ENCODE measurements around the gene PRRX2.
"Not testable (repeated sequence)": the region's sequence is repeated elsewhere in the genome, so short reads cannot be mapped to it uniquely, and the experiment has no call there.

PRRX2 gene

GRCh38 chr9:129756191-129756590, 90.7 kb downstream of the PRRX2 start:
- DNase-seq (ENCODE audit: low read depth in 3 of 3, low spot score in 1 of 3), result no peak

- no peak for DNase-seq (ENCODE audit: low read depth in 3 of 3, low spot score in 1 of 3)
Measured at GRCh38 chr9:129757045-129757444, 91.6 kb downstream of the PRRX2 start.

GRCh38 chr9:129759319-129759718, 93.9 kb downstream of the PRRX2 start:
- no peak for DNase-seq (ENCODE audit: low read depth in 3 of 3, low spot score in 1 of 3)

GRCh38 chr9:129759804-129760502, 94.5 kb downstream of the PRRX2 start:
- no peak for DNase-seq (ENCODE audit: low read depth in 3 of 3, low spot score in 1 of 3)

GRCh38 chr9:129760784-129761183, 95.3 kb downstream of the PRRX2 start:
- not testable (repeated sequence) for DNase-seq (ENCODE audit: low read depth in 3 of 3, low spot score in 1 of 3)

GRCh38 chr9:129761293-129761900, 96.0 kb downstream of the PRRX2 start:
- no peak for DNase-seq (ENCODE audit: low read depth in 3 of 3, low spot score in 1 of 3)

- no peak for DNase-seq (ENCODE audit: low read depth in 3 of 3, low spot score in 1 of 3)
Measured at GRCh38 chr9:129761901-129762369, 96.5 kb downstream of the PRRX2 start.

GRCh38 chr9:129762370-129762984, 97.0 kb downstream of the PRRX2 start:
- DNase-seq (ENCODE audit: low read depth in 3 of 3, low spot score in 1 of 3), result not testable (repeated sequence)

GRCh38 chr9:129762985-129763926, 97.8 kb downstream of the PRRX2 start:
- DNase-seq (ENCODE audit: low read depth in 3 of 3, low spot score in 1 of 3), result no peak

GRCh38 chr9:129765764-129766317, 100.4 kb downstream of the PRRX2 start:
- no peak for DNase-seq (ENCODE audit: low read depth in 3 of 3, low spot score in 1 of 3)

GRCh38 chr9:129768486-129768885, 103.0 kb downstream of the PRRX2 start:
- DNase-seq (ENCODE audit: low read depth in 3 of 3, low spot score in 1 of 3), result no peak

GRCh38 chr9:129769669-129770068, 104.2 kb downstream of the PRRX2 start:
- no peak for DNase-seq (ENCODE audit: low read depth in 3 of 3, low spot score in 1 of 3)

GRCh38 chr9:129770741-129771140, 105.3 kb downstream of the PRRX2 start:
- DNase-seq (ENCODE audit: low read depth in 3 of 3, low spot score in 1 of 3), result no peak
